Neural cell (in vitro differentiated cells): ENCODE results near the gene SLC11A1. TPM values are rescaled to one million over a fixed set of nuclear protein-coding genes. Genes with fewer than 3 reads are reported as not detected.

Experiments
- H2AFZ ChIP-seq: fragments of 200-600, 300-800 bp; sonication (generic), shearing (Covaris generic); 2 replicates; pipeline ENCODE4 v1.6.0; 2014; ENCODE audit warnings: low read depth, mild to moderate bottlenecking, antibody characterized with exemption, low read length, moderate library complexity
- H3F3A ChIP-seq: fragments of 200-600 bp; shearing (Covaris generic); 2 replicates; pipeline ENCODE4 v1.6.1; 2016; ENCODE audit warnings: mild to moderate bottlenecking, moderate library complexity, mixed read lengths, antibody characterized with exemption, low read length; ENCODE audit not compliant: insufficient read depth, poor library complexity, severe bottlenecking
- H3K27ac ChIP-seq: fragments of 200-600, 300-800 bp; sonication (generic), shearing (Covaris generic); 2 replicates; pipeline ENCODE4 v1.5.1; 2014; ENCODE audit warnings: mild to moderate bottlenecking, low read length, moderate library complexity
- H3K27me3 ChIP-seq: fragments of 300-800, 200-600 bp; sonication (generic), shearing (Covaris generic); 2 replicates; pipeline ENCODE4 v1.6.0; 2014; ENCODE audit warnings: mild to moderate bottlenecking, low read depth, low read length, moderate library complexity; ENCODE audit not compliant: insufficient read depth
- H3K36me3 ChIP-seq: fragments of 300-800, 200-600 bp; sonication (generic), shearing (Covaris generic); 2 replicates; pipeline ENCODE4 v1.5.1; 2014; ENCODE audit warnings: mild to moderate bottlenecking, antibody characterized with exemption, low read length, moderate library complexity; ENCODE audit not compliant: insufficient read depth
- H3K4me2 ChIP-seq: fragments of 300-800, 200-600 bp; sonication (generic), shearing (Covaris generic); 2 replicates; pipeline ENCODE4 v1.6.0; 2014; ENCODE audit warnings: mild to moderate bottlenecking, low read length
- H3K4me3 ChIP-seq: fragments of 300-800, 200-600 bp; sonication (generic), shearing (Covaris generic); 2 replicates; pipeline ENCODE4 v1.5.1; 2014; ENCODE audit warnings: mild to moderate bottlenecking, low read length, moderate library complexity
- H3K79me2 ChIP-seq: fragments of 200-600 bp; shearing (Covaris generic); replicated peaks from 2 replicates; pipeline ENCODE4 v1.6.0; 2014; ENCODE audit warnings: mild to moderate bottlenecking, low read length, moderate library complexity; ENCODE audit not compliant: insufficient read depth
- H3K9ac ChIP-seq: fragments of 300-800, 200-600 bp; sonication (generic), shearing (Covaris generic); 2 replicates; pipeline ENCODE4 v1.6.1; 2016; ENCODE audit warnings: mild to moderate bottlenecking, low read length, mixed read lengths
- H3K9me2 ChIP-seq: fragments of 200-600 bp; shearing (Covaris generic); 2 replicates; pipeline ENCODE4 v1.6.1; 2016; ENCODE audit warnings: mild to moderate bottlenecking, low read length, mixed read lengths; ENCODE audit not compliant: insufficient read depth
- H3K9me3 ChIP-seq: fragments of 200-600, 300-800 bp; sonication (generic), shearing (Covaris generic); 2 replicates; pipeline ENCODE4 v1.6.1; 2016; ENCODE audit warnings: mild to moderate bottlenecking, mixed run types, low read length, moderate library complexity, mixed read lengths
- H4K20me1 ChIP-seq: fragments of 200-600 bp; shearing (Covaris generic); 2 replicates; pipeline ENCODE4 v1.6.1; 2016; ENCODE audit warnings: mild to moderate bottlenecking, mixed run types; ENCODE audit not compliant: insufficient read depth
- CTCF ChIP-seq: fragments of 450-650 bp; IDR thresholded peaks from 2 replicates; pipeline ENCODE4 v1.5.1; 2014; ENCODE audit warnings: antibody characterized with exemption, mild to moderate bottlenecking, moderate library complexity; ENCODE audit not compliant: poor library complexity, severe bottlenecking
- EP300 ChIP-seq: fragments of 450-650 bp; conservative IDR thresholded peaks from 2 replicates; pipeline ENCODE4 v1.6.1; 2014; ENCODE audit warnings: antibody characterized with exemption, mild to moderate bottlenecking, moderate library complexity; ENCODE audit not compliant: poor library complexity, severe bottlenecking
- EZH2 ChIP-seq: fragments of 200-600, 300-800 bp; shearing (Covaris generic), sonication (generic); IDR thresholded peaks from 2 replicates; pipeline ENCODE4 v1.6.1; 2014; ENCODE audit warnings: antibody characterized with exemption, low read length, borderline replicate concordance, mild to moderate bottlenecking; ENCODE audit not compliant: insufficient read depth, poor library complexity, severe bottlenecking
- MXI1 ChIP-seq: fragments of 450-650 bp; conservative IDR thresholded peaks from 2 replicates; pipeline ENCODE4 v1.6.1; 2014; ENCODE audit warnings: antibody characterized with exemption, mild to moderate bottlenecking; ENCODE audit not compliant: poor library complexity, severe bottlenecking
- POLR2AphosphoS5 ChIP-seq: IDR thresholded peaks from 2 replicates; pipeline ENCODE4 v1.6.1; 2012
- RAD21 ChIP-seq: fragments of 450-650 bp; conservative IDR thresholded peaks from 2 replicates; pipeline ENCODE4 v1.6.1; 2014; ENCODE audit warnings: antibody characterized with exemption, mild to moderate bottlenecking, moderate library complexity
- REST ChIP-seq: IDR thresholded peaks from 2 replicates; pipeline ENCODE4 v1.6.1; 2012; ENCODE audit warnings: borderline replicate concordance
- SMC3 ChIP-seq: fragments of 450-650 bp; conservative IDR thresholded peaks from 2 replicates; pipeline ENCODE4 v1.6.1; 2014; ENCODE audit warnings: antibody characterized with exemption, mild to moderate bottlenecking, moderate library complexity; ENCODE audit not compliant: poor library complexity
- TAF1 ChIP-seq: IDR thresholded peaks from 2 replicates; pipeline ENCODE4 v1.6.1; 2012; ENCODE audit warnings: low read depth
- polyA minus RNA-seq: library from RNA; depleted of rRNA, polyadenylated mRNA; stranded (reverse); fragments of >200 nt; gene quantifications from 2 replicates; pipeline ENCODE4 v1.2.3, GENCODE V29; 2014
- polyA plus RNA-seq: library from polyadenylated mRNA; depleted of rRNA; stranded (reverse); fragments of >200 nt; gene quantifications from 2 replicates; pipeline ENCODE4 v1.2.3, GENCODE V29; 2014

SLC11A1 gene
- polyA plus RNA-seq (0.04 TPM in 1 of 2 replicates, not detected in the other), polyA minus RNA-seq (0.49 TPM in 1 of 2 replicates, not detected in the other)

- Histone ChIP-seq H4K20me1 (no peaks in the 10 kb centered on the region), H3F3A (no peaks in the 10 kb centered on the region), H3K4me2 (no peak within 1 kb of the TSS), H3K9me2 (no peaks in the 10 kb centered on the region), H2AFZ (no peak within 1 kb of the TSS), H3K79me2 (no peaks in the 10 kb centered on the region), H3K27ac (no peak within 1 kb of the TSS), H3K9ac (no peak within 1 kb of the TSS), H3K9me3 (no peaks in the 10 kb centered on the region), H3K36me3 (no peaks in the 10 kb centered on the region), H3K4me3 (no peak within 1 kb of the TSS), H3K27me3 (peaks cover 2% of the 10 kb centered on the region)
- no peak for TF ChIP-seq MXI1
- no peak for TF ChIP-seq SMC3
- no peak for TF ChIP-seq RAD21
- TF ChIP-seq EP300: no peak
- no peak for TF ChIP-seq REST
- TF ChIP-seq POLR2AphosphoS5: no peak
- TF ChIP-seq EZH2: no peak
- TF ChIP-seq TAF1: no peak
- no peak for TF ChIP-seq CTCF
Measured at GRCh38 chr2:218381916-218382366, at the start of gene SLC11A1. SLC11A1 (plus strand) TSS chr2:218382273; CDS start chr2:218382369, 96 bp downstream.

GRCh38 chr2:218332288-218332687 lies 49.8 kb upstream of the SLC11A1 start:
- TF ChIP-seq CTCF (no peak), TAF1 (no peak), MXI1 (no peak), REST (no peak), SMC3 (no peak), EP300 (no peak), RAD21 (no peak), POLR2AphosphoS5 (no peak), EZH2 (no peak)
- no peak overlapping the region for H3K9ac ChIP-seq
- H3K79me2 ChIP-seq: no peaks in the 10 kb centered on the region
- no peak overlapping the region for H3K4me3 ChIP-seq
- H3K27ac ChIP-seq: no peak overlapping the region
- no peaks in the 10 kb centered on the region for H3F3A ChIP-seq
- no peaks in the 10 kb centered on the region for H3K27me3 ChIP-seq
- H3K9me2 ChIP-seq: no peaks in the 10 kb centered on the region
- H3K4me2 ChIP-seq: no peak overlapping the region
- H3K36me3 ChIP-seq: no peaks in the 10 kb centered on the region
- no peaks in the 10 kb centered on the region for H4K20me1 ChIP-seq
- no peaks in the 10 kb centered on the region for H3K9me3 ChIP-seq
- no peak overlapping the region for H2AFZ ChIP-seq
